22Rv1 (cell line): ENCODE results near the gene SAMD11.

Source experiments
- H3K27ac ChIP-seq: fragments of 450-650 bp; 2 replicates; pipeline ENCODE4 v1.5.1; 2017
- ZFX ChIP-seq: fragments of 450-650 bp; IDR thresholded peaks from 2 replicates; pipeline ENCODE4 v1.6.1; 2017; ENCODE audit warnings: antibody characterized with exemption, borderline replicate concordance
- TF ChIP-seq, protein P1 (sequence below): fragments of 450-650 bp; IDR thresholded peaks from 2 replicates; pipeline ENCODE4 v1.5.1; 2017; ENCODE audit warnings: mild to moderate bottlenecking

SAMD11 gene

DNA sequence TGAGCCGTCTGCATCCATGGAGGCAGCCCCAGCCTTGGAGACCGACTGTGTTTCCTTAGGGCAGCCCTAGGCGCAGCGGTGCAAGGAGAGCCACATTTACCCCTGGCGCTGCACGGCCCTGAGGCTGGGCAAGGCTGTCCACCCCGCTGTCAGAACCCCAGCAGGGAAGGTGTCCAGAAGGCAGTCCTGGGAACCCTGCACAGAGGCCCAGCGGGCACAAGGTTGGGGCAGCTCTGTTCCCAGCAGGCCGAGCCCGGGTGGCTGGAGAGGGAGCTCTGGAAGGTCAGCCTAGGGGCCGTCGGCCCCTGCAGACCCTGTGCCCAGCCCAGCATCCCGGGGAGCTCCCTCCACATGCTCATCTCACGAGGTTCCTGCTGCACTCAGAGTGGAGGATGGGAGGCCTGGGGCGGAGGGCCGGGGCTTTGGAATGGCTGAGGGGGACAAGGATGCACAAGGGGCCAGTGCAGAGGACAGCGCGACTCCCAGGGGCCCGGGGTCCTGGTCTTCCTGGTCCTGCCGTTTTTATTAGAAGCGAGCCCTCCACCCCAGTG is 19.9 kb upstream of the SAMD11 start:
- H3K27ac ChIP-seq: peak overlapping the region; percentile 62
- TF ChIP-seq ZFX: no peak
- TF ChIP-seq, protein P1, sequence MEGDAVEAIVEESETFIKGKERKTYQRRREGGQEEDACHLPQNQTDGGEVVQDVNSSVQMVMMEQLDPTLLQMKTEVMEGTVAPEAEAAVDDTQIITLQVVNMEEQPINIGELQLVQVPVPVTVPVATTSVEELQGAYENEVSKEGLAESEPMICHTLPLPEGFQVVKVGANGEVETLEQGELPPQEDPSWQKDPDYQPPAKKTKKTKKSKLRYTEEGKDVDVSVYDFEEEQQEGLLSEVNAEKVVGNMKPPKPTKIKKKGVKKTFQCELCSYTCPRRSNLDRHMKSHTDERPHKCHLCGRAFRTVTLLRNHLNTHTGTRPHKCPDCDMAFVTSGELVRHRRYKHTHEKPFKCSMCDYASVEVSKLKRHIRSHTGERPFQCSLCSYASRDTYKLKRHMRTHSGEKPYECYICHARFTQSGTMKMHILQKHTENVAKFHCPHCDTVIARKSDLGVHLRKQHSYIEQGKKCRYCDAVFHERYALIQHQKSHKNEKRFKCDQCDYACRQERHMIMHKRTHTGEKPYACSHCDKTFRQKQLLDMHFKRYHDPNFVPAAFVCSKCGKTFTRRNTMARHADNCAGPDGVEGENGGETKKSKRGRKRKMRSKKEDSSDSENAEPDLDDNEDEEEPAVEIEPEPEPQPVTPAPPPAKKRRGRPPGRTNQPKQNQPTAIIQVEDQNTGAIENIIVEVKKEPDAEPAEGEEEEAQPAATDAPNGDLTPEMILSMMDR: no peak

DNA sequence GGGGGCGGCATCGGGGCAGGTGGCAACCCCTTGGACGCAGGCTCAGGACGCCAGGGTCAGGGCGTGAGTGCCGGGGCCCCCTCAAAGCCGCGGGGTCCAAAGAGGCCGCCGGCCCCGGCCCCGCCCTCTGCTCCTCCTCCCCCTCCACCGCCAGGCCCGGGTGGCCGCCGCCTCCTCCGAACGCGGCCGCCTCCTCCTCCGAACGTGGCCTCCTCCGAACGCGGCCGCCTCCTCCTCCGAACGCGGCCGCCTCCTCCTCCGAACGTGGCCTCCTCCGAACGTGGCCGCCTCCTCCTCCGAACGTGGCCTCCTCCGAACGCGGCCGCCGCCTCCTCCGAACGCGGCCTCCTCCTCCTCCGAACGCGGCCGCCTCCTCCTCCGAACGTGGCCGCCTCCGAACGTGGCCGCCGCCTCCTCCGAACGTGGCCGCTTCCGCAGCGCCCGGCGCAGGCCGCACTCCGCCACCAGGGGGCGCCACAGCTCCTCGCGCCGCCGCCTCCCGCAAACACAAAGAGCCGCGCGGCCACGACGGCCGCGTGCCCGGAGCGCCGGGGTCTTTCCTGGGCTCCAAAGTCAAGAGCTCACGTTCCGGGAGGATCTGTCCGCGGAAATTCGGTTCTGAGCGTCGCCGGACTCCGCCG is 19.3 kb upstream of the SAMD11 start:
- peak overlapping the region; percentile 62 for H3K27ac ChIP-seq
- TF ChIP-seq, protein P1: peak; percentile 93
- TF ChIP-seq ZFX: no peak

DNA sequence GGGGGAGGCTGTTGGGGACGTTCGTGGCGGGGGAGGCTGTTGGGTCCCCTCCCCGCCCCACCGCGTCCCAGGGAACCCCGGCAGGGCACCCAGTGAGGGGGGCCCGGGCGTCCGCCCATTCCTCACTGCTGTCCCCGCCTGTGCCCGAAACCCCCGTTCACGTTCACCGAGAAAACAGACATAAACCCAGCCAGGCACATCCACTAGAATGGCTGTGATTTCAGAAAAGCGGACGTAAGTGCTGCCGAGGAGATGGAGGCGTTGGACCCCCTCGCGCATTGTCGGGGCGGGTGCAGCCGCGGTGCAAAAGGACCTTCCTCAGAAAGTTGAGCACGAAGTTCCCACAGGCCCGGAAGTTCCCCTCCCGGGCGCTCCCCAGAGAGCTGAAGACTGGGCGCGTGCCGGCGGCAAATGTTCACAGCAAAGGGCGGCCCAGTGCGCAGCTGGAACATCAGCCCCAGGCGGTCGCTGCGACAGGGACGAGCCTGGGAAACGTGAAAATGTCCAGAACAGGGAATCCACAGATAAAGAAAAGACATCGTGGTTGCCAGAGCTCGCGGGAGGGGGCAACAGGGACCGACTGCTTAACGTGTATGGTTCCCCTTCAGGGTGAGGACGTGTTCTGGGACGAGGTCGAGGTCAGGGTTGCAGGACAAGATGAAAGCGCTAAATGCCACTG is 18.5 kb upstream of the SAMD11 start:
- no peak for TF ChIP-seq ZFX
- TF ChIP-seq, protein P1: no peak
- H3K27ac ChIP-seq: peak overlapping the region; percentile 62

GRCh38 chr1:905811-906599 is 17.7 kb upstream of the SAMD11 start:
- H3K27ac ChIP-seq: peak overlapping the region; percentile 62
- TF ChIP-seq, protein P1: no peak
- no peak for TF ChIP-seq ZFX

- no peak for TF ChIP-seq ZFX
- TF ChIP-seq, protein P1: no peak
- peak overlapping the region; percentile 62 for H3K27ac ChIP-seq
These were observed 16.9 kb upstream of the SAMD11 start for GRCh38 chr1:906600-907420.

GRCh38 chr1:907611-908451 is 15.9 kb upstream of the SAMD11 start:
- peak overlapping the region; percentile 62; the same call in 1 of the 2 replicates for H3K27ac ChIP-seq
- TF ChIP-seq, protein P1: no peak
- TF ChIP-seq ZFX: no peak
